NCI-H748 (cell line): ENCODE measurements around the gene MT1X.
"Not testable (repeated sequence)": the region's sequence is repeated elsewhere in the genome, so short reads cannot be mapped to it uniquely, and the experiment has no call there.

Source experiments
- DNase-seq: peaks from one replicate; lab custom pipeline; 2025; ENCODE audit not compliant: unreplicated experiment; lab: John Stamatoyannopoulos, UW

Gene MT1X

GRCh38 chr16:56709443-56710040, 27.3 kb downstream of the MT1X start:
- no peak for DNase-seq

GRCh38 chr16:56710181-56710737, 28.0 kb downstream of the MT1X start:
- DNase-seq, result no peak

- no peak for DNase-seq
Observed at GRCh38 chr16:56711862-56712261, 29.6 kb downstream of the MT1X start.

GRCh38 chr16:56713794-56714193, 31.5 kb downstream of the MT1X start:
- no peak for DNase-seq

GRCh38 chr16:56715126-56715525, 32.9 kb downstream of the MT1X start:
- DNase-seq, result no peak

GRCh38 chr16:56716761-56717160, 34.5 kb downstream of the MT1X start:
- DNase-seq, result no peak

GRCh38 chr16:56717532-56717931, 35.3 kb downstream of the MT1X start:
- not testable (repeated sequence) for DNase-seq

- no peak for DNase-seq
Observed at GRCh38 chr16:56722200-56722842, 40.1 kb downstream of the MT1X start.

GRCh38 chr16:56724191-56724590, 41.9 kb downstream of the MT1X start:
- DNase-seq, result no peak

- no peak for DNase-seq
Observed at GRCh38 chr16:56726283-56726682, 44.0 kb downstream of the MT1X start.

- no peak for DNase-seq
Observed at GRCh38 chr16:56726926-56727325, 44.7 kb downstream of the MT1X start.

- no peak for DNase-seq
Observed at GRCh38 chr16:56728027-56728426, 45.8 kb downstream of the MT1X start.

GRCh38 chr16:56728980-56729734, 46.9 kb downstream of the MT1X start:
- peak; percentile 26 for DNase-seq

GRCh38 chr16:56729735-56730662, 47.7 kb downstream of the MT1X start, which contains the start of gene NUP93:
Gene NUP93 (plus strand): TSS chr16:56730129. CDS start chr16:56748248, 18,119 bp downstream.
- peak; percentile 90 for DNase-seq

- DNase-seq, result no peak
Observed at GRCh38 chr16:56732366-56732765, 50.1 kb downstream of the MT1X start.

- no peak for DNase-seq
Observed at GRCh38 chr16:56732832-56733231, 50.6 kb downstream of the MT1X start.
